ENCODE data around the gene LAG3.

- TF ChIP-seq POLR2A (IDR thresholded peaks at IDR 0.05) (no peak), CTCF (IDR thresholded peaks at IDR 0.05 in 8 of 11, conservative IDR thresholded peaks at IDR 0.05 in 3 of 11) (no peak), POLR2AphosphoS5 (IDR thresholded peaks at IDR 0.05) (no peak)
These were observed 11.5 kb downstream of the LAG3 start for GRCh38 chr12:6783828-6784227.

Data from spleen (tissue), 7 donors.